ENCODE measurements around the gene NFATC3.
A peak's percentile ranks its signal among the peaks of the same experiment; 100 is the strongest.

Gene NFATC3

GRCh38 chr16:68251832-68252231, 166.7 kb downstream of the NFATC3 start:
- Histone ChIP-seq H3K79me2 (ENCODE audit: insufficient read depth, low read length) (no peaks in the 10 kb centered on the region), H3K9me2 (ENCODE audit: low read depth, low read length) (no peaks in the 10 kb centered on the region), H3F3A (ENCODE audit: insufficient read depth, low read length) (no peaks in the 10 kb centered on the region; the same call in 1 of the 2 replicates), H3K27me3 (ENCODE audit: insufficient read depth, low read length) (no peaks in the 10 kb centered on the region), H3K9me3 (ENCODE audit: low read length) (no peaks in the 10 kb centered on the region), H3K27ac (ENCODE audit: low read depth, low read length, poor library complexity, severe bottlenecking) (peak overlapping the region; percentile 98), H2AFZ (ENCODE audit: low read length) (no peak overlapping the region), H3K4me2 (ENCODE audit: low read length) (peak overlapping the region; percentile 28; the same call in 1 of the 2 replicates), H3K4me3 (ENCODE audit: low read depth, low read length, poor library complexity, severe bottlenecking) (no peak overlapping the region), H4K20me1 (ENCODE audit: insufficient read depth, low read length) (no peaks in the 10 kb centered on the region), H3K36me3 (ENCODE audit: insufficient read depth, low read length) (peaks cover 52% of the 10 kb centered on the region), H3K9ac (ENCODE audit: low read length) (peak overlapping the region; percentile 44; the same call in 1 of the 2 replicates), H3K4me1 (ENCODE audit: insufficient read depth, low read length, severe bottlenecking) (peaks cover 47% of the 10 kb centered on the region)
- no peak for TF ChIP-seq EZH2 (IDR thresholded peaks at IDR 0.05; ENCODE audit: borderline replicate concordance, low read length)
- TF ChIP-seq CTCF (IDR thresholded peaks at IDR 0.05; ENCODE audit: low read length), result no peak

- peak overlapping the region; percentile 28; the same call in 1 of the 2 replicates for H3K4me2 ChIP-seq (ENCODE audit: low read length)
- TF ChIP-seq EZH2 (IDR thresholded peaks at IDR 0.05; ENCODE audit: borderline replicate concordance, low read length) (no peak), CTCF (IDR thresholded peaks at IDR 0.05; ENCODE audit: low read length) (no peak)
- H4K20me1 ChIP-seq (ENCODE audit: insufficient read depth, low read length), result no peaks in the 10 kb centered on the region
- peaks cover 53% of the 10 kb centered on the region for H3K36me3 ChIP-seq (ENCODE audit: insufficient read depth, low read length)
- no peak overlapping the region for H2AFZ ChIP-seq (ENCODE audit: low read length)
- H3K9me3 ChIP-seq (ENCODE audit: low read length), result no peaks in the 10 kb centered on the region
- no peaks in the 10 kb centered on the region for H3K79me2 ChIP-seq (ENCODE audit: insufficient read depth, low read length)
- H3K9ac ChIP-seq (ENCODE audit: low read length), result peak overlapping the region; percentile 44; the same call in 1 of the 2 replicates
- no peaks in the 10 kb centered on the region for H3K9me2 ChIP-seq (ENCODE audit: low read depth, low read length)
- H3K4me3 ChIP-seq (ENCODE audit: low read depth, low read length, poor library complexity, severe bottlenecking), result no peak overlapping the region
- H3F3A ChIP-seq (ENCODE audit: insufficient read depth, low read length), result no peaks in the 10 kb centered on the region; the same call in 1 of the 2 replicates
- peak overlapping the region; percentile 98 for H3K27ac ChIP-seq (ENCODE audit: low read depth, low read length, poor library complexity, severe bottlenecking)
- H3K4me1 ChIP-seq (ENCODE audit: insufficient read depth, low read length, severe bottlenecking), result peaks cover 47% of the 10 kb centered on the region
- H3K27me3 ChIP-seq (ENCODE audit: insufficient read depth, low read length), result no peaks in the 10 kb centered on the region
Observed at GRCh38 chr16:68252383-68252782, 167.2 kb downstream of the NFATC3 start.

- peaks cover 50% of the 10 kb centered on the region for H3K36me3 ChIP-seq (ENCODE audit: insufficient read depth, low read length)
- H3K9me3 ChIP-seq (ENCODE audit: low read length), result no peaks in the 10 kb centered on the region
- no peaks in the 10 kb centered on the region for H3K79me2 ChIP-seq (ENCODE audit: insufficient read depth, low read length)
- H2AFZ ChIP-seq (ENCODE audit: low read length), result no peak overlapping the region
- H3K4me3 ChIP-seq (ENCODE audit: low read depth, low read length, poor library complexity, severe bottlenecking), result no peak overlapping the region
- H3F3A ChIP-seq (ENCODE audit: insufficient read depth, low read length), result no peaks in the 10 kb centered on the region; the same call in 1 of the 2 replicates
- no peak overlapping the region for H3K9ac ChIP-seq (ENCODE audit: low read length)
- no peaks in the 10 kb centered on the region for H4K20me1 ChIP-seq (ENCODE audit: insufficient read depth, low read length)
- H3K4me1 ChIP-seq (ENCODE audit: insufficient read depth, low read length, severe bottlenecking), result peaks cover 52% of the 10 kb centered on the region
- TF ChIP-seq EZH2 (IDR thresholded peaks at IDR 0.05; ENCODE audit: borderline replicate concordance, low read length) (no peak), CTCF (IDR thresholded peaks at IDR 0.05; ENCODE audit: low read length) (no peak)
- H3K4me2 ChIP-seq (ENCODE audit: low read length), result no peak overlapping the region
- no peaks in the 10 kb centered on the region for H3K27me3 ChIP-seq (ENCODE audit: insufficient read depth, low read length)
- H3K9me2 ChIP-seq (ENCODE audit: low read depth, low read length), result no peaks in the 10 kb centered on the region
- peak overlapping the region; percentile 98 for H3K27ac ChIP-seq (ENCODE audit: low read depth, low read length, poor library complexity, severe bottlenecking)
Observed at GRCh38 chr16:68253721-68254120, 168.6 kb downstream of the NFATC3 start.
